ENCODE data around the gene ZC4H2.
"Not testable (repeated sequence)": the region's sequence is repeated elsewhere in the genome, so short reads cannot be mapped to it uniquely, and the experiment has no call there.

Gene ZC4H2

DNA sequence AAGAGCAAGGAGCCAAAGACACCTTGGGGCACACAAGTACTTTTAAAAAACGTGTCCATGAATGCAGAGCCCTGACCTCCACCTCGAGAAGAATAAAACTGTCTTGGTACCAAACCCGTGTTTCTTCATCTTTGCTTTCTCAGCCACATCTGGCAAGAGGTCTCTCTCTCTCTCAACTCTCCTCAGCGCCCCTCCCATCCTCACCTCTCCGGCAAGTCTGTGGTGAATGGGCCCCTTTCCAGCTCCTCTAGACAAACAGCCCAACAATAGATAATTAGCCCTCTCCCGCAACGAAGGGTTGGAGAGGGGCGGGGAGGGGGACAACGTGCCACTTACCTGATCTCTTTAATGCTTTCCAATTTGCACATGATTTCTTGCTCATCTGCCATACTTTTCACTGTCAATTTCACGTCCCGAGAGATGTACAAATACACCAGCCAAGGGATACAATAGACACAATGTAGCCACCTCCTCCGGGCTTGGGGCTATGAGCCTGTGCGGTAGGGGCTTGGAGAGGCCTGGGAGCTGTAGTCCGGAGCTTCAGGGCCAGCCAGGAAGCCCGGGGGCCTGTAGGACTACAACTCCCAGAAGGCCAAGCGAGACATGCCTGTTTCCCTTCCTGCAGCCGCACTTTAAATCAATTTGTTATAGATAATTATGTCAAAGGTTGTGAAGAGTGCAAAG is at the start of gene ZC4H2:
ZC4H2 (minus strand) TSS at position 462 of the 684 bp plus-strand sequence; CDS start at position 389, 73 bp downstream.
- CTCF ChIA-PET = interaction anchor here (1.2 kb wide), 1 partner anchor 125 kb away, joined by 3 read pairs; no protein-coding TSS in a partner anchor
- Mint-ChIP-seq H3K4me3 (peak within 1 kb of the TSS; percentile 88), H3K9me3 (peaks cover 14% of the 10 kb centered on the region), H3K27me3 (no peaks in the 10 kb centered on the region), H3K4me1 (peaks cover 32% of the 10 kb centered on the region), H3K36me3 (peaks cover 21% of the 10 kb centered on the region), H3K27ac (peak within 1 kb of the TSS; percentile 85)
- peak; percentile 83 for DNase-seq

- Mint-ChIP-seq H3K9me3 (peaks cover under 1% of the 10 kb centered on the region), H3K27ac (no peak overlapping the region), H3K4me1 (no peaks in the 10 kb centered on the region), H3K36me3 (peaks cover under 1% of the 10 kb centered on the region), H3K27me3 (no peaks in the 10 kb centered on the region), H3K4me3 (no peak overlapping the region)
- CTCF ChIA-PET = no interaction called here
- DNase-seq = no peak
These were observed 41.2 kb upstream of the ZC4H2 start for GRCh38 chrX:65017451-65017850.

GRCh38 chrX:65014230-65014629 is 38.0 kb upstream of the ZC4H2 start:
- Mint-ChIP-seq H3K36me3 (no peaks in the 10 kb centered on the region), H3K4me1 (no peaks in the 10 kb centered on the region), H3K9me3 (no peaks in the 10 kb centered on the region), H3K4me3 (no peak overlapping the region), H3K27ac (no peak overlapping the region), H3K27me3 (no peaks in the 10 kb centered on the region)
- DNase-seq = no peak
- CTCF ChIA-PET = no interaction called here

DNA sequence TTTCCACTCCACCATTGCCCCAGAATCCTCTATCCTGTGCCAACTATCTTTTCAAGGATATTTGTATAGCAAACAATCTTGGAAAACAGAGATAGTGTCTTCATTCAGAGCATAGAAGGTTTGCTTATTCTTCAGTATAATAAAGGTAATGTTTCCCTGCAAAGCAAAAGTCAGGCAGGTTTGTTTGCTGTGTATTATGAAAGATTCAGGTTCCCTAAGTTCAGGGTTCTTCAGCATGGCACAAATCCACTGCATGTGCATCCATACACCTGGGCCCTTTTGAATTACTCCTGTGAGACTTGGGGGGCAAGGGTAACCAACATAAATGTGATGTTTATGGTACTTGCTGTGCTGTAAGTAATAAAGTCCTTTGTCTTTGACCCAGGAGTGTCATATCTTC is 33.2 kb upstream of the ZC4H2 start:
- Mint-ChIP-seq H3K36me3 (no peaks in the 10 kb centered on the region), H3K27ac (no peak overlapping the region), H3K4me1 (no peaks in the 10 kb centered on the region), H3K27me3 (no peaks in the 10 kb centered on the region), H3K9me3 (peaks cover 2% of the 10 kb centered on the region), H3K4me3 (no peak overlapping the region)
- no peak for DNase-seq
- CTCF ChIA-PET = no interaction called here

GRCh38 chrX:65002208-65002607 is 26.0 kb upstream of the ZC4H2 start:
- H3K27me3 Mint-ChIP-seq, H3K36me3 Mint-ChIP-seq, H3K27ac Mint-ChIP-seq, CTCF ChIA-PET, DNase-seq, H3K4me1 Mint-ChIP-seq, H3K4me3 Mint-ChIP-seq: not testable (repeated sequence)
- H3K9me3 Mint-ChIP-seq = peaks cover 11% of the 10 kb centered on the region

- Mint-ChIP-seq H3K4me1 (no peaks in the 10 kb centered on the region), H3K9me3 (peaks cover 5% of the 10 kb centered on the region), H3K27me3 (no peaks in the 10 kb centered on the region), H3K4me3 (no peak overlapping the region), H3K27ac (no peak overlapping the region), H3K36me3 (peaks cover 2% of the 10 kb centered on the region)
- DNase-seq = no peak
- CTCF ChIA-PET = no interaction called here
These were observed 20.6 kb upstream of the ZC4H2 start for GRCh38 chrX:64996805-64997204.

DNA sequence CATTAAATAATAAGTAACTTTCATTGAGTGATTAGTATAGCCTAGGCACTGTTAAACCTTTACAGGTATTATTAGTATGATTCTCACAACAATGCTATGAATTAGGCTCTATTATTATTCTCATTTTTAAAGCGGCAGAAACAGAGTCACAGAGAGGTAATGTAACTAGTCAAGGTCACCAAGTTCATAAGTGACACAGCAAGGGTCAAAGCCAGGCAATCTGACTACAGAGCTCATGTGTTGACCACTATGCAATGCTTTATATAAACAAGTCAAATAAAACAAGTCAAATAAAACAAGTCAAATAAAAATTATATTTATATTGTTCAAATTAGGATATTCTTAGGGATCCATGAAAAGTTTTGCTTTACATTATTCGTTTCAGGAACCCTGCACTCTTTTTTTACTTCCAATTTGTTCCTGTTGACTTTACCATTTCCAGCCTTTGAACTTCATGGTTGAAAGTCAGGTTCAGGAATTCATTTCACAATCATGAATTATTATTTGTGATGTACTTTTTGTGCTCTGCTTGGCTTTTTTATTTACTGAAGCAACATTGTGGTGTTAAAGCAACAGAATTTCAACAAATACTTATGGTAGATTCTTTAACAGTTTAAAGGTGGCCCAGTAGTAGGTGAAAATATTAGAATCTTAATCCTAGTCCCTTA is 18.0 kb upstream of the ZC4H2 start:
- Mint-ChIP-seq H3K36me3 (peaks cover 2% of the 10 kb centered on the region), H3K4me3 (no peak overlapping the region), H3K9me3 (peaks cover 4% of the 10 kb centered on the region), H3K4me1 (no peaks in the 10 kb centered on the region), H3K27me3 (no peaks in the 10 kb centered on the region), H3K27ac (no peak overlapping the region)
- CTCF ChIA-PET = interaction anchor here (0.7 kb wide), 1 partner anchor 79 kb away, joined by 3 read pairs; no protein-coding TSS in a partner anchor
- no peak for DNase-seq

DNA sequence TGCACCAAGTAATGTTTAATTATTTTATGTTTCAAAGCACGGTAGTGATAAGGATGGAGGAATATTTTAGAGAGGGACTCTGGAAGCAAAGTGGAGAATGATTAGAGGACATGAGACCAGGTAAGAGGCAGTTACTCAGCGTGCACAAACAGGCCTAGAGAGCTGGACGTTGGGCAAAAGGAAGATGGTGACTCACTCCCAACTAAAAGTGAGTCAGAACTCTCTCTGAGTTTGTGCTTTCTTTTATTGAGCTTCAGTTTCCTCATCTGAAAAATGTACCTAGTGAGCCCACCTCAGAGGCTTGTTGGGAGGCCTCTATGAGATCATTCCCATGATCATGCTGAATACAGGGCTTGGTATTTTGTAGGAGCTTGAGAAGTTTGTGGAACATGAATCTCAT is 1.6 kb upstream of the ZC4H2 start:
- DNase-seq = no peak
- no peak overlapping the region for H3K4me3 Mint-ChIP-seq
- no peak overlapping the region for H3K27ac Mint-ChIP-seq
- CTCF ChIA-PET = no interaction called here
- H3K36me3 Mint-ChIP-seq = peaks cover 5% of the 10 kb centered on the region
- no peaks in the 10 kb centered on the region for H3K9me3 Mint-ChIP-seq
- H3K27me3 Mint-ChIP-seq = no peaks in the 10 kb centered on the region
- H3K4me1 Mint-ChIP-seq = peaks cover 28% of the 10 kb centered on the region

DNA sequence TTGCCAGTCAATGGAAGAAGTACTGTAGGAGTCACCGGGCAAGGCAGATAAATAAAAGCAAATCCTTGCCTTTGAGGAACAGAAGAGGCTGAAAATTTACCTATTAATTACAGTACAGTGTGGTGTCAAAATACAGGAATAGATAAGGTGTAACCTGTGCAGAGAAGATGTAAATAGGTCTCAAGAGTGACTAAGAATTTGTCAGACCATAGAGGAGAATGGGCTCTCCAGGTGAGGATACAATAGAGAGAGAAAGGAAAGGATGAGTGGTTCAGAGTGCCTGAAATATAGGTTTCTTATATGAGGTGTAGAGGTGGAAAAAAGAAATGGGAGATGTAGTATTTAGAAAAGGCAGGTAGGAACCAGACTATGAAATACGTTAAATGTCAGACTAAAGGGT is 801 bp upstream of the ZC4H2 start:
- CTCF ChIA-PET = no interaction called here
- Mint-ChIP-seq H3K27ac (no peak overlapping the region), H3K36me3 (peaks cover 11% of the 10 kb centered on the region), H3K9me3 (peaks cover 6% of the 10 kb centered on the region), H3K4me1 (peaks cover 28% of the 10 kb centered on the region), H3K27me3 (no peaks in the 10 kb centered on the region), H3K4me3 (peak overlapping the region; percentile 88)
- no peak for DNase-seq

DNA sequence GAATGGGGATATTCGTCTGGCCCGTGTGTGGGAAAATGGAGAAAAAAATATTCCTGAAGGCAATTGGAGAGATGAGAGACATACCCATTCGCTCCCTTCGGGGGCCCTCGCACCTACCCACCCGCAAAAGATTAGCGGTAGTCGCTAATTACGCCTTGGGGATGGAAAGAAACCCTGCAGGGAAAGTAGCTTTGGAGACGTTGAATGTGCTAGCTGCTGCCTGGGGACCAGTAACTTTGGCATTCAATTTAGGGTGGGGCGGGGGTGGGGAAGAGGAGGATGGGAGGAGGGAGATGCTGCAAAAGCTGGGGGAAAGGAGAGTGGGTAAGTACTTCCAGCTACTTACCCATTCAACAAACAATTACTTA is 407 bp upstream of the ZC4H2 start:
- CTCF ChIA-PET = interaction anchor here (1.2 kb wide), 1 partner anchor 124 kb away, joined by 3 read pairs; no protein-coding TSS in a partner anchor
- peak overlapping the region; percentile 88 for H3K4me3 Mint-ChIP-seq
- peaks cover 9% of the 10 kb centered on the region for H3K9me3 Mint-ChIP-seq
- peaks cover 15% of the 10 kb centered on the region for H3K36me3 Mint-ChIP-seq
- H3K4me1 Mint-ChIP-seq = peaks cover 28% of the 10 kb centered on the region
- DNase-seq = no peak
- H3K27me3 Mint-ChIP-seq = no peaks in the 10 kb centered on the region
- peak overlapping the region; percentile 85 for H3K27ac Mint-ChIP-seq

DNA sequence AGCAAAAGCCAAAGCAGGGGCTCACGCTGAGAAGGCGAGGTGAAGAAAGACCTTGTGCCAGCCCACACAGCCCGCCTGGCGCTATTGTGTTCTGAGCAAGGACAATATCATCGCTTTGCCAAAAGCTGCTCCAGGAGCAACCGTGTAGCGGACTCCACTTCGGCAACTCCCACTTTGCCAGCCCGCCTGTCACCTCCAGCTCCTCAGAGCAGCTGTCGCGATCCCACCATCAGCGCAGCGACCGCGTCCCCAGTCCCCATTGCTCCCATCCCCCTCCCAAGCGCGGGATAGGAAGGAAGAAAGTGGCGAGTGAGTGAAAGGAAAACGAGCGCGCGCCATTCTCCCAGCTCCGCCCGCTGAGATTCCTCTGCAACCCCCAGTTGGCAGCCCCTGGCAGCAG is 759 bp downstream of the ZC4H2 start:
- Mint-ChIP-seq H3K27ac (peak overlapping the region; percentile 85), H3K27me3 (no peaks in the 10 kb centered on the region), H3K36me3 (peaks cover 25% of the 10 kb centered on the region), H3K4me3 (peak overlapping the region; percentile 88), H3K9me3 (peaks cover 18% of the 10 kb centered on the region), H3K4me1 (peaks cover 33% of the 10 kb centered on the region)
- peak; percentile 42 for DNase-seq
- CTCF ChIA-PET = interaction anchor here (1.2 kb wide), 1 partner anchor 126 kb away, joined by 3 read pairs; no protein-coding TSS in a partner anchor

GRCh38 chrX:64925480-64925879 is 50.8 kb downstream of the ZC4H2 start:
- Mint-ChIP-seq H3K4me3 (no peak overlapping the region), H3K27ac (no peak overlapping the region), H3K4me1 (no peaks in the 10 kb centered on the region), H3K9me3 (peaks cover 28% of the 10 kb centered on the region), H3K36me3 (peaks cover 9% of the 10 kb centered on the region), H3K27me3 (no peaks in the 10 kb centered on the region)
- CTCF ChIA-PET = no interaction called here
- DNase-seq = no peak

DNA sequence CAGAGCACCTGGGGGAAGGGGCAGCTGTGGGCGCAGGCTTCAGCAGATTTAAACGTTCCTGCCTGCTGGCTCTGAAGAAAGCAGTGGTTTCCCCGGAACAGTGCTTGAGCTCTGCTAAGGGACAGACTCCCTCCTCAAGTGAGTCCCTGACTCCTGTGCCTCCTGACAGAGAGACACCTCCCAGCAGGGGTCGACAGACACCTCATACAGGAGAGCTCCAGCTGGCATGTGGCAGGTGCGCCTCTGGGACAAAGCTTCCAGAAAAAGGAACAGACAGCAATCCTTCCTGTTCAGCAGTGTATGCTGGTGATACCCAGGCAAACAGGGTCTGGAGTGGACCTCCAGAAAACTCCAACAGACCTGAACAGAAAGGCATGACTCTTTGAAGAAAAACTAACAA is 68.1 kb downstream of the ZC4H2 start:
- no peaks in the 10 kb centered on the region for H3K4me1 Mint-ChIP-seq
- CTCF ChIA-PET = interaction anchor here (0.6 kb wide), 1 partner anchor 122 kb away, joined by 3 read pairs; no protein-coding TSS in a partner anchor
- no peaks in the 10 kb centered on the region for H3K27me3 Mint-ChIP-seq
- no peak overlapping the region for H3K4me3 Mint-ChIP-seq
- no peak for DNase-seq
- H3K36me3 Mint-ChIP-seq = peaks cover 40% of the 10 kb centered on the region
- H3K27ac Mint-ChIP-seq = no peak overlapping the region
- H3K9me3 Mint-ChIP-seq = peaks cover 24% of the 10 kb centered on the region

- peaks cover 4% of the 10 kb centered on the region for H3K4me1 Mint-ChIP-seq
- DNase-seq = peak; percentile 53
- CTCF ChIA-PET = interaction anchor here (0.9 kb wide), 1 partner anchor 37 kb away, joined by 3 read pairs; no protein-coding TSS in a partner anchor
- no peaks in the 10 kb centered on the region for H3K27me3 Mint-ChIP-seq
- H3K36me3 Mint-ChIP-seq = peaks cover 8% of the 10 kb centered on the region
- peak overlapping the region; percentile 23 for H3K4me3 Mint-ChIP-seq
- peaks cover 26% of the 10 kb centered on the region for H3K9me3 Mint-ChIP-seq
- H3K27ac Mint-ChIP-seq = peak overlapping the region; percentile 21
These were observed 81.7 kb downstream of the ZC4H2 start for GRCh38 chrX:64894454-64895038.

Data from activated naive CD4-positive, alpha-beta T cell treated with anti-CD3 and anti-CD28 coated beads, Interleukin-2, amount 10 ng/mL, durations not matched to agents 7 days and 5 days (primary cell).